Measurements from ENCODE around the gene BCL2L1.

GRCh38 chr20:31682927-31683326 lies 39.7 kb downstream of the BCL2L1 start:
- TF ChIP-seq CTCF (IDR thresholded peaks at IDR 0.05 in 8 of 11, conservative IDR thresholded peaks at IDR 0.05 in 3 of 11) (no peak), POLR2AphosphoS5 (IDR thresholded peaks at IDR 0.05) (no peak)
